ENCODE results near the gene CTDSPL.

CTDSPL gene

DNA sequence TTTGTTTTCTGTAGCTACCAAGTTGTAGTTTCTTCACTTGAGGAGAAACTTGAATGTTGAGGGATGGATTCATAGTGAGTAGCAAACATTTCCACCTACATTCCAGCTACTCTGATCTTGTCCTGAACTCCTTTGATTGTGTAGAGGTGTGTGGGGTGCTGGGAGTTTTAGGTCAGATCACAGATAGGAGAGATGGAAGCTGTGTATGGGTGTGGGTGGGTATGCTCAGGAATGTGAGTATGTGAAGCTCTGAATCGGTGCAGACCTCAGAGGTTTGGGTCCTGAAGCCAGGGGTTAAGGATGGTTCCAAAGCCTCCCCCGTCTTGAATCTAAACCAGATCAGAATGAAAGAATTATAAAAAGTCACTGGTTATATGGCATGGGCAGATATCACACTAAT, 76.3 kb downstream of the CTDSPL start:
- no peak for DNase-seq
- H3K9ac ChIP-seq (ENCODE audit: low read length) = no peak overlapping the region
- no peak overlapping the region for H2BK5ac ChIP-seq (ENCODE audit: low read length)
- H3K27ac ChIP-seq (ENCODE audit: low read depth, low read length) = no peak overlapping the region
- no peaks in the 10 kb centered on the region for H3K79me2 ChIP-seq (ENCODE audit: control insufficient read depth, insufficient read depth, low read length)
- H3K56ac ChIP-seq (ENCODE audit: low read length) = no peak overlapping the region
- H2BK15ac ChIP-seq (replicated peaks; ENCODE audit: low read depth) = no peak overlapping the region
- peaks cover 8% of the 10 kb centered on the region for H3K4me1 ChIP-seq (ENCODE audit: control insufficient read depth, low read depth, low read length)
- H4K5ac ChIP-seq (ENCODE audit: low read length) = no peak overlapping the region
- no peaks in the 10 kb centered on the region for H3K27me3 ChIP-seq (ENCODE audit: insufficient read depth, low read length, poor library complexity)
- H3K4me3 ChIP-seq (ENCODE audit: low read length) = no peak overlapping the region
- no peak overlapping the region for H3K23ac ChIP-seq (ENCODE audit: low read length)
- no peak overlapping the region for H4K8ac ChIP-seq (ENCODE audit: low read depth, low read length)
- no peak overlapping the region for H3K4me2 ChIP-seq (ENCODE audit: low read length)
- no peaks in the 10 kb centered on the region for H3K79me1 ChIP-seq (ENCODE audit: low read length)
- no peak overlapping the region for H2BK120ac ChIP-seq (ENCODE audit: low read depth, low read length)
- WGBS (ENCODE audit: extremely low coverage, insufficient coverage, low lambda C conversion rate) = no CpG with 5 or more reads among the region's 2 CpGs
- no peaks in the 10 kb centered on the region for H3K36me3 ChIP-seq (ENCODE audit: control insufficient read depth, insufficient read depth, low read length)
- H3K18ac ChIP-seq (ENCODE audit: low read length) = no peak overlapping the region
- no peak overlapping the region for H3K4ac ChIP-seq (ENCODE audit: low read depth, low read length)
- H2AK5ac ChIP-seq (ENCODE audit: low read length) = no peak overlapping the region

DNA sequence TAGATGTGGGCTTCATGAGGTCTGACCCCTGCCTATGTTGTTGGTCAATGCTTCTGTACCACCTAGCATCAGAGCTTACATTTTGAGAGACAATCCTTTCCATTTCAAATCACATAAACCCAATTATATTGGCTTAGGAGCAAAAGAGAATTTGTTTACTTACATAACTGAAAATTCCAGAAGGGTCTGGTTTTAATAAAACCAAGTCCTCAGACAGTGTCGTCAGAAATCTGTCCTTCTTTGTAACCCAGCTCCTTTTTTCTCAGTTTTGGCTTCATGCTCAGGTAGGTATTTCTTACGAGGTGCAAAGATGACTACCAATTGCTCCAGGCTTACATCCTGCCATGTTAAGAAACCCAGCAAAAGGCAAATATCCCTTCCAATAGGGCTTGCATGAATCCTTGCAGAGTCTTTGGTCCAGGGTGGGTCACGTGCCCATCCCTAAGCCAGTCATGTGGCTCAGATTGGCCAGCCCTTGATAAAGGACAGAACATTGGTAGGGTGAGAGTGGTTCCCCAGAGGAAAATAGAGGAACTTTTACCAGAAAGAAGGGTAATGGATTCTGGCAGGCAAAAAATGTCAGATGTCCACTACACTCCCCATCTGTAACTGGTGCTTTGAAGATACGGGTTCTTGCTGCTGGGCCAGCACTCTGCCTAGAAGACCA, 78.7 kb downstream of the CTDSPL start:
- H3K4me2 ChIP-seq (ENCODE audit: low read length) = no peak overlapping the region
- H3K23ac ChIP-seq (ENCODE audit: low read length) = no peak overlapping the region
- H4K8ac ChIP-seq (ENCODE audit: low read depth, low read length) = no peak overlapping the region
- no peak overlapping the region for H3K56ac ChIP-seq (ENCODE audit: low read length)
- WGBS (ENCODE audit: extremely low coverage, insufficient coverage, low lambda C conversion rate) = no CpG with 5 or more reads among the region's 4 CpGs
- no peak overlapping the region for H2AK5ac ChIP-seq (ENCODE audit: low read length)
- H3K4me3 ChIP-seq (ENCODE audit: low read length) = no peak overlapping the region
- H2BK5ac ChIP-seq (ENCODE audit: low read length) = no peak overlapping the region
- H2BK120ac ChIP-seq (ENCODE audit: low read depth, low read length) = no peak overlapping the region
- no peak overlapping the region for H3K27ac ChIP-seq (ENCODE audit: low read depth, low read length)
- H3K9ac ChIP-seq (ENCODE audit: low read length) = no peak overlapping the region
- no peaks in the 10 kb centered on the region for H3K79me1 ChIP-seq (ENCODE audit: low read length)
- peaks cover 8% of the 10 kb centered on the region for H3K4me1 ChIP-seq (ENCODE audit: control insufficient read depth, low read depth, low read length)
- no peaks in the 10 kb centered on the region for H3K27me3 ChIP-seq (ENCODE audit: insufficient read depth, low read length, poor library complexity)
- H3K79me2 ChIP-seq (ENCODE audit: control insufficient read depth, insufficient read depth, low read length) = no peaks in the 10 kb centered on the region
- H4K5ac ChIP-seq (ENCODE audit: low read length) = no peak overlapping the region
- no peak for DNase-seq
- H2BK15ac ChIP-seq (replicated peaks; ENCODE audit: low read depth) = no peak overlapping the region
- no peaks in the 10 kb centered on the region for H3K36me3 ChIP-seq (ENCODE audit: control insufficient read depth, insufficient read depth, low read length)
- H3K18ac ChIP-seq (ENCODE audit: low read length) = no peak overlapping the region
- H3K4ac ChIP-seq (ENCODE audit: low read depth, low read length) = no peak overlapping the region

DNA sequence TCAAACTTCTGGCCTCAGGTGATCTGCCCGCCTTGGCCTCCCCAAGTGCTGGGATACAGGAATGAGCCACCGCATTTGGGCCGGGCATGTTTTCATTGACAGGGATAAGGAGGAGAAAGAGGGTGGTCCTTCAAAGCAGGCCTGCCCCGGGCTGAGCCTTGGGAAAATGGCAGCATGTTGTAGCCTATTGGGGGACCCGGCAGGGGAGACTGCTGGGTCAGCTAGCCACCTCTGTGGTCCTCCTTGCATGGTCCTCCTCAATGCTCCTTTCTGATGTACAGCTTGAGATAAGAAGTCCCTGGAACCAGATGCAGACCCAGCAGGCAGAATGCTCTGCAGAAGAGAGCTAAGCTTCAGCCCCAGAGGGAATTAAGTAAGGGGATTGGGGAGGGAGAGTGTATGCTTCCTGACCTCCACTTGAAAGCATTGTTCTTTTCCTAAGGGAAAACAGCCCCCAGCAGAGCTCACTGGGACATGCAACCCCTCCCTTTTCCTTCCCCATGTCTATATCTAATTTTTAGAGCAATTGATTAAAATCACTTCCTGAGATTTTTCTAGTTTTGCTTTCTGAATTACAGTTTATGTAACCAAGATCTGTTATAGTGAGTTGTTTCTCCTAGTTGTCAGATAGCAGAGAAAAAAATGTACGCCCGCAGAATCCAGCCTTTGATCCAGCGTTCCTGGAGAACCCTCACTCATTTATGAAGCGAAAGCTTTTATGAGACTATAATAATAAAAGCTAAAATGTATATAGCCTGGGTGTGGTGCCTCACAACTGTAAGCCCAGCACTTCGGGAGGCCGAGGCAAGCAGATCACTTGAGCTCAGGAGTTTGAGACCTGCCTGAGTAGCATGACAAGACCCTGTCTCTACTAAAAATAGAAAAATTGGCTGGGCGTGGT, 80.2 kb downstream of the CTDSPL start:
- no peak overlapping the region for H3K23ac ChIP-seq (ENCODE audit: low read length)
- H4K8ac ChIP-seq (ENCODE audit: low read depth, low read length) = no peak overlapping the region
- no peak overlapping the region for H3K9ac ChIP-seq (ENCODE audit: low read length)
- no peak overlapping the region for H3K4ac ChIP-seq (ENCODE audit: low read depth, low read length)
- H3K18ac ChIP-seq (ENCODE audit: low read length) = no peak overlapping the region
- H3K79me2 ChIP-seq (ENCODE audit: control insufficient read depth, insufficient read depth, low read length) = no peaks in the 10 kb centered on the region
- H3K4me2 ChIP-seq (ENCODE audit: low read length) = no peak overlapping the region
- no peaks in the 10 kb centered on the region for H3K27me3 ChIP-seq (ENCODE audit: insufficient read depth, low read length, poor library complexity)
- H2AK5ac ChIP-seq (ENCODE audit: low read length) = no peak overlapping the region
- H4K5ac ChIP-seq (ENCODE audit: low read length) = no peak overlapping the region
- no peak overlapping the region for H3K27ac ChIP-seq (ENCODE audit: low read depth, low read length)
- H2BK120ac ChIP-seq (ENCODE audit: low read depth, low read length) = no peak overlapping the region
- no CpG with 5 or more reads among the region's 12 CpGs for WGBS (ENCODE audit: extremely low coverage, insufficient coverage, low lambda C conversion rate)
- no peak overlapping the region for H2BK15ac ChIP-seq (replicated peaks; ENCODE audit: low read depth)
- no peak overlapping the region for H3K56ac ChIP-seq (ENCODE audit: low read length)
- H2BK5ac ChIP-seq (ENCODE audit: low read length) = no peak overlapping the region
- H3K79me1 ChIP-seq (ENCODE audit: low read length) = no peaks in the 10 kb centered on the region
- H3K36me3 ChIP-seq (ENCODE audit: control insufficient read depth, insufficient read depth, low read length) = no peaks in the 10 kb centered on the region
- peaks cover 8% of the 10 kb centered on the region for H3K4me1 ChIP-seq (ENCODE audit: control insufficient read depth, low read depth, low read length)
- DNase-seq = no peak
- H3K4me3 ChIP-seq (ENCODE audit: low read length) = no peak overlapping the region

- no peaks in the 10 kb centered on the region for H3K36me3 ChIP-seq (ENCODE audit: control insufficient read depth, insufficient read depth, low read length)
- H3K27ac ChIP-seq (ENCODE audit: low read depth, low read length) = no peak overlapping the region
- DNase-seq = no peak
Measured at GRCh38 chr3:37942646-37943045, 81.0 kb downstream of the CTDSPL start.

DNA sequence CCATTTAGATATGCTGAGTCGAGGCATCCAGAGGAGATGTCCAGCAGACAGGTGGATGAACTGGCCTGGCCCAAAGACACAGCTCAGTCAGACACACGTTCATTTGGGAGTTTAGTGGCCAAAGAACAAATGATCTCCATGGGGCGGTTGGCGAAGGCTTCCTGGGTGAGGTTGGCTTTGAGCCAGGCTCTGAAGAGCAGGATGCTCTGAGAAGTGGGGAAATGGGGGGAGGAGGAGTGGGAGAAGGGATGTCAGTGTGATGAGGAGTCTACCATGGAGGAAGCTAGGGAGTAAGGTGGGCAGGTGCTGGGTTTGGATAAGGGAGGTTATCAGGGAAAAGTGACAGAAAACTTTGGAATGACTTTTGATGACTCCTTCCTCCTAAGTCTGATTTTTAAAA, 81.4 kb downstream of the CTDSPL start:
- Histone ChIP-seq H4K5ac (ENCODE audit: low read length) (no peak overlapping the region), H3K56ac (ENCODE audit: low read length) (no peak overlapping the region), H4K8ac (ENCODE audit: low read depth, low read length) (no peak overlapping the region), H3K4me3 (ENCODE audit: low read length) (no peak overlapping the region), H3K4me1 (ENCODE audit: control insufficient read depth, low read depth, low read length) (peaks cover 8% of the 10 kb centered on the region), H2BK5ac (ENCODE audit: low read length) (no peak overlapping the region), H3K36me3 (ENCODE audit: control insufficient read depth, insufficient read depth, low read length) (no peaks in the 10 kb centered on the region), H3K23ac (ENCODE audit: low read length) (no peak overlapping the region), H3K4me2 (ENCODE audit: low read length) (no peak overlapping the region), H3K79me2 (ENCODE audit: control insufficient read depth, insufficient read depth, low read length) (no peaks in the 10 kb centered on the region), H3K9ac (ENCODE audit: low read length) (no peak overlapping the region), H2AK5ac (ENCODE audit: low read length) (no peak overlapping the region), H2BK120ac (ENCODE audit: low read depth, low read length) (no peak overlapping the region), H2BK15ac (replicated peaks; ENCODE audit: low read depth) (no peak overlapping the region), H3K27me3 (ENCODE audit: insufficient read depth, low read length, poor library complexity) (no peaks in the 10 kb centered on the region), H3K4ac (ENCODE audit: low read depth, low read length) (no peak overlapping the region), H3K18ac (ENCODE audit: low read length) (no peak overlapping the region), H3K27ac (ENCODE audit: low read depth, low read length) (no peak overlapping the region), H3K79me1 (ENCODE audit: low read length) (no peaks in the 10 kb centered on the region)
- no CpG with 5 or more reads among the region's 4 CpGs for WGBS (ENCODE audit: extremely low coverage, insufficient coverage, low lambda C conversion rate)
- DNase-seq = no peak

More at GRCh38 chr3:37942646-37943045, 81.0 kb downstream of the CTDSPL start:
- no peaks in the 10 kb centered on the region for H3K27me3 ChIP-seq (ENCODE audit: insufficient read depth, low read length, poor library complexity)
- no peak overlapping the region for H4K5ac ChIP-seq (ENCODE audit: low read length)
- no peaks in the 10 kb centered on the region for H3K79me1 ChIP-seq (ENCODE audit: low read length)
- no peak overlapping the region for H4K8ac ChIP-seq (ENCODE audit: low read depth, low read length)
- no peak overlapping the region for H3K56ac ChIP-seq (ENCODE audit: low read length)
- H3K4me2 ChIP-seq (ENCODE audit: low read length) = no peak overlapping the region
- no peak overlapping the region for H3K9ac ChIP-seq (ENCODE audit: low read length)
- no peak overlapping the region for H2AK5ac ChIP-seq (ENCODE audit: low read length)
- H3K23ac ChIP-seq (ENCODE audit: low read length) = no peak overlapping the region
- no peaks in the 10 kb centered on the region for H3K79me2 ChIP-seq (ENCODE audit: control insufficient read depth, insufficient read depth, low read length)
- no peak overlapping the region for H3K4me3 ChIP-seq (ENCODE audit: low read length)
- peaks cover 8% of the 10 kb centered on the region for H3K4me1 ChIP-seq (ENCODE audit: control insufficient read depth, low read depth, low read length)
- H2BK120ac ChIP-seq (ENCODE audit: low read depth, low read length) = no peak overlapping the region
- H3K18ac ChIP-seq (ENCODE audit: low read length) = no peak overlapping the region
- H2BK15ac ChIP-seq (replicated peaks; ENCODE audit: low read depth) = no peak overlapping the region
- H3K4ac ChIP-seq (ENCODE audit: low read depth, low read length) = no peak overlapping the region
- H2BK5ac ChIP-seq (ENCODE audit: low read length) = no peak overlapping the region
- no CpG with 5 or more reads among the region's 2 CpGs for WGBS (ENCODE audit: extremely low coverage, insufficient coverage, low lambda C conversion rate)
